ENCODE results near the gene ACTL6B. TPM values are rescaled to one million over a fixed set of nuclear protein-coding genes. Genes with fewer than 3 reads are reported as not detected.

Gene ACTL6B
- polyA plus RNA-seq, 1 donor (not counting 4 experiments of a cell fraction or from before 2014, with no cell fraction given): not detected

DNA sequence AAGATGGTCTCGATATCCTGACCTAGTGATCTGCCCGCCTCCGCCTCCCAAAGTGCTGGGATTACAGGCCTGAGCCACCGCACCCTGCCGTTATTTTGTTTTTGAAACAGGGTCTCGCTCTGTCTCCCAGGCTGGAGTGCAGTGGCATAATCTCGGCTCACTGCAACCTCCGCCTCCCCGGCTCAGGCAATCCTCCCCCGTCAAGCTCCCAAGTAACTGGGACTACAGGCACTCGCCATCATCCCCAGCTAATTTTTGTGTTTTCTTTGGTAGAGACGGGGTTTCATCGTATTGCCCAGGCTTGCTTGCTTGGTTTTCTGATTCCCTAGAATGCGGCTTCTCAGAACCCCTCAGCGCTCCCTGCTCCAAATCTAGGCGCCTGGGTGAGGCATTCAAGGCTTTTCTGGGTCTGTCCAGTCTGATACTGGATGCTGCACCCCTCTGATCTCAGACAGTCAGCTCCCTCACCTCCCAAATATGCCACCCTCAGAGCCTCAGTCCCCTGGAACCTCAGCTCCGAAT is 16.2 kb downstream of the ACTL6B start:
- DNase-seq (ENCODE audit: low read depth, low spot score) (no peak), FAIRE-seq (no peak)
- Histone ChIP-seq H3K9me3 (ENCODE audit: control insufficient read depth, low read depth, low read length) (no peaks in the 10 kb centered on the region), H3K79me2 (ENCODE audit: control insufficient read depth, insufficient read depth, low read length) (no peaks in the 10 kb centered on the region), H3K9me1 (ENCODE audit: control insufficient read depth, extremely low read depth, insufficient read depth, low read length) (no peaks in the 10 kb centered on the region), H2AFZ (ENCODE audit: control insufficient read depth, low read length) (no peak overlapping the region), H3K9ac (ENCODE audit: control insufficient read depth, extremely low read depth, insufficient read depth, low read length) (no peak overlapping the region), H3K4me2 (ENCODE audit: control insufficient read depth, extremely low read depth, insufficient read depth, low read depth, low read length) (no peak overlapping the region), H3K4me3 (ENCODE audit: control insufficient read depth in 2 of 3, extremely low read depth in 1 of 3, insufficient read depth in 2 of 3, low read depth in 1 of 3, low read length in 3 of 3) (no peak overlapping the region), H3K4me1 (ENCODE audit: control insufficient read depth, extremely low read depth, insufficient read depth, low read length) (no peaks in the 10 kb centered on the region), H3K27ac (ENCODE audit: control insufficient read depth, insufficient read depth, low read length) (no peak overlapping the region), H3K36me3 (ENCODE audit: control insufficient read depth in 2 of 2, extremely low read depth in 1 of 2, insufficient read depth in 2 of 2, low read length in 2 of 2) (no peaks in the 10 kb centered on the region), H4K20me1 (ENCODE audit: control insufficient read depth, extremely low read depth, insufficient read depth, low read length) (no peaks in the 10 kb centered on the region), H3K27me3 (ENCODE audit: control insufficient read depth, extremely low read depth, insufficient read depth, low read length) (no peaks in the 10 kb centered on the region)
- dilution Hi-C loops (cut with MboI; ENCODE audit: extremely low pct_ligation_motif_present, low sequenced_read_pairs): no loop called here
- TF ChIP-seq, protein P1, sequence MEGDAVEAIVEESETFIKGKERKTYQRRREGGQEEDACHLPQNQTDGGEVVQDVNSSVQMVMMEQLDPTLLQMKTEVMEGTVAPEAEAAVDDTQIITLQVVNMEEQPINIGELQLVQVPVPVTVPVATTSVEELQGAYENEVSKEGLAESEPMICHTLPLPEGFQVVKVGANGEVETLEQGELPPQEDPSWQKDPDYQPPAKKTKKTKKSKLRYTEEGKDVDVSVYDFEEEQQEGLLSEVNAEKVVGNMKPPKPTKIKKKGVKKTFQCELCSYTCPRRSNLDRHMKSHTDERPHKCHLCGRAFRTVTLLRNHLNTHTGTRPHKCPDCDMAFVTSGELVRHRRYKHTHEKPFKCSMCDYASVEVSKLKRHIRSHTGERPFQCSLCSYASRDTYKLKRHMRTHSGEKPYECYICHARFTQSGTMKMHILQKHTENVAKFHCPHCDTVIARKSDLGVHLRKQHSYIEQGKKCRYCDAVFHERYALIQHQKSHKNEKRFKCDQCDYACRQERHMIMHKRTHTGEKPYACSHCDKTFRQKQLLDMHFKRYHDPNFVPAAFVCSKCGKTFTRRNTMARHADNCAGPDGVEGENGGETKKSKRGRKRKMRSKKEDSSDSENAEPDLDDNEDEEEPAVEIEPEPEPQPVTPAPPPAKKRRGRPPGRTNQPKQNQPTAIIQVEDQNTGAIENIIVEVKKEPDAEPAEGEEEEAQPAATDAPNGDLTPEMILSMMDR (optimal IDR thresholded peaks at IDR 0.05 in 1 of 3, IDR thresholded peaks at IDR 0.05 in 1 of 3, conservative IDR thresholded peaks at IDR 0.05 in 1 of 3; ENCODE audit: extremely low read depth in 1 of 3, insufficient read depth in 2 of 3, low read length in 3 of 3): no peak
- TF ChIP-seq EZH2 (IDR thresholded peaks at IDR 0.05; ENCODE audit: low read length): no peak

DNA sequence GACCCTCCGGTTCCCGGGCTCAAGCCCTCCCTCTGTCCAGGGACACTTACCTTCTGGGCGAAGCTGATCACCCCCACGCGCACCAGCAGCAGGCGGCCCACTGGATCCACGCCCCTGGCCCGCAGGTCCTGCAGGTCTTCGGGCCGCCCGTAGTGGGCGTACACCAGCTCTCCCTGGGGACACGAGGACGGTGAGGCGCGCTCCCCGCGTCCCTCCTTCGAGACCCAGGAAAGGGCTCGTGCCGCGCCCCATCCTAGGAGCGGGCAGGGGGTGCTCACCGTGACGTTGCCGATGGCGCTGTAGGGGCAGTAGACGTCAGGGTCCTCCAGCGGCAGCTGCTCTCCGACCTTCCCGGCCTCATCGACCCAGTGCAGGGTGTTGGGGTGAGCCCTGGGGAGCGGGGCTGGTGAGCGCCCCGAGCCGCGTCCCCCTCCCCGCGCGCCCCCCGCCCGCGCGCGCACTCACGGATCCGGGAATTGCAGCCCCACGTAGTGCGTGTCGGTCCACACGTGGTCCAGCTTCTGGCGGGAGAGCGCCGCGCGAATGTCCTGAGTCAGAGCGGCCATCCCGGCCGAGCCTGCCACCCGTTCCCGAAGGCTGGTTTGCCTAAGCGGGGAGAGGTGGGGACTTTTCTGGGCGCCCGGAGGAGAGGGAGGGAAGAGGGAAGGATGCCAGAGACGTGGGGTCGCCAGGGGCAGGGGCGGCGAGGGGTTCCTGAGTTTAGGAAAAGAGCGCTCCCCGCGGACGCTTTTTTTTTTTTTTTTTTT is 23.1 kb downstream of the ACTL6B start:
- no peaks in the 10 kb centered on the region for H3K9me1 ChIP-seq (ENCODE audit: control insufficient read depth, extremely low read depth, insufficient read depth, low read length)
- H3K36me3 ChIP-seq (ENCODE audit: control insufficient read depth in 2 of 2, extremely low read depth in 1 of 2, insufficient read depth in 2 of 2, low read length in 2 of 2): no peaks in the 10 kb centered on the region
- TF ChIP-seq, protein P1 (optimal IDR thresholded peaks at IDR 0.05 in 1 of 3, IDR thresholded peaks at IDR 0.05 in 1 of 3, conservative IDR thresholded peaks at IDR 0.05 in 1 of 3; ENCODE audit: extremely low read depth in 1 of 3, insufficient read depth in 2 of 3, low read length in 3 of 3): peak; percentile 29 to 59 (median 59)
- TF ChIP-seq EZH2 (IDR thresholded peaks at IDR 0.05; ENCODE audit: low read length): no peak
- H3K4me2 ChIP-seq (ENCODE audit: control insufficient read depth, extremely low read depth, insufficient read depth, low read depth, low read length): peak overlapping the region; percentile 76
- no peak for FAIRE-seq
- peaks cover 10% of the 10 kb centered on the region for H3K27me3 ChIP-seq (ENCODE audit: control insufficient read depth, extremely low read depth, insufficient read depth, low read length)
- H3K4me3 ChIP-seq (ENCODE audit: control insufficient read depth in 2 of 3, extremely low read depth in 1 of 3, insufficient read depth in 2 of 3, low read depth in 1 of 3, low read length in 3 of 3): peak overlapping the region; percentile 36 to 51 (median 49)
- peaks cover 5% of the 10 kb centered on the region for H3K4me1 ChIP-seq (ENCODE audit: control insufficient read depth, extremely low read depth, insufficient read depth, low read length)
- dilution Hi-C loops (cut with MboI; ENCODE audit: extremely low pct_ligation_motif_present, low sequenced_read_pairs): no loop called here
- no peaks in the 10 kb centered on the region for H4K20me1 ChIP-seq (ENCODE audit: control insufficient read depth, extremely low read depth, insufficient read depth, low read length)
- no peaks in the 10 kb centered on the region for H3K9me3 ChIP-seq (ENCODE audit: control insufficient read depth, low read depth, low read length)
- DNase-seq (ENCODE audit: low read depth, low spot score): no peak
- H3K27ac ChIP-seq (ENCODE audit: control insufficient read depth, insufficient read depth, low read length): no peak overlapping the region
- no peaks in the 10 kb centered on the region for H3K79me2 ChIP-seq (ENCODE audit: control insufficient read depth, insufficient read depth, low read length)
- peak overlapping the region; percentile 15 for H3K9ac ChIP-seq (ENCODE audit: control insufficient read depth, extremely low read depth, insufficient read depth, low read length)
- H2AFZ ChIP-seq (ENCODE audit: control insufficient read depth, low read length): peak overlapping the region; percentile 84
